GM19193 (cell line): Measurements from ENCODE around the gene ZGLP1.

Experiments used
- POLR2A ChIP-seq: IDR thresholded peaks from 4 replicates; pipeline ENCODE4 v1.6.1; 2011; ENCODE audit not compliant: insufficient read depth, insufficient read length; ENCODE audit errors: extremely low read depth

ZGLP1 gene

DNA sequence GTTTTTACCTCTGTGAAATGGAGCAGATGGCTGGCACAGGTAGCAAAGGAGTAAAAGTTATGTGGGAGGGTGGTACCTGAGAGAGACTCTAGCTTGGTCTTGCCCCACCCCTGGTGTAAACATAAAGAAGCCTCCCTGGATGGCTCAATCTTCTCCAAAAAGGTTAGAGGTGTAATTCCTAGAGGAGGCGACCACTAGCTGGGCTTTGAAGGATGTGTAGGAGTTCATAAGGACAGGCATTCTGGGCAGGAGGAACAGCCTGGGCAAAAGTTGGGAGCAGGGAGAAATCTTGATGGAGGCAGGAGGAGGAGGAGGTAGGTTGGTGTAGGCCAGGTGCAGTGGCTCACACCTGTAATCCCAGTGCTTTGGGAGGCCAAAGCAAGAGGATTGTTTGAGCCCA lies 30.7 kb downstream of the ZGLP1 start:
- TF ChIP-seq POLR2A = no peak

DNA sequence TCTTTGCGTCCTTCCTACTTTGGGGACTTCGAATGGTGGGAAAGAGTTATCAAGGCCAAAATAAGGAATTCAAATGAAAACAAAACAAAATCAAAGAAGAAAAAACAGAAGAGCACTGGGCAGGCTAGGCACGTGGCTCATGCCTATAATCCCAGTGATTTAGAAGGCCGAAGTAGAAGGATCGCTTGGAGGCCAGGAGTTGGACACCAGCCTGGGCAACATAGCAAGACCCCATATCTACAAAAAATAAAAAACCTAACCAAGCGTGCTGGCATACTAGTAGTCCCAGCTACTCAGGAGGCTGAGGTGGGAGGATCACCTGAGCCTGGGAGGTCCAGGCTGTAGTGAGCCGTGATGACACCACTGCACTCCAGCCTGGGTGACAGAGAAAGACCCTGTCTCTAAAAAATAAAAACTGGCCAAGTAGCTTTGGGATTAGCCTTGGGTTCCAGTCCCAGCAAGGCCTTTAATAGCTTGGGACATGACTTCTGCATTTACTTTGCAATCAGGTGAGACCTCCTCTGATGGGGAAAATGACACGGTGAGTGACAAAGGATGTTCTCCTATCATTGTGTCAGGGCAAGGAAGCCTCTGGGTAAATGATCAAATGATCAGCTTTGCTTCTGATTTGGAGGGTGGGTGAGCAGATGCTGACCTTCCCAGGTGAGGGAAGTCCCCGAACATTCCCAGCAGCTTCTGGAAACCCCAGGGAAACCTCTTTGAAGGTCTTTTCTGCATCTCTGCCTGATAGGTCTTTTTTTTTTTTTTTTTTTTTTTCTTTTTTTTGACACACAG lies 31.6 kb downstream of the ZGLP1 start:
- TF ChIP-seq POLR2A = no peak

DNA sequence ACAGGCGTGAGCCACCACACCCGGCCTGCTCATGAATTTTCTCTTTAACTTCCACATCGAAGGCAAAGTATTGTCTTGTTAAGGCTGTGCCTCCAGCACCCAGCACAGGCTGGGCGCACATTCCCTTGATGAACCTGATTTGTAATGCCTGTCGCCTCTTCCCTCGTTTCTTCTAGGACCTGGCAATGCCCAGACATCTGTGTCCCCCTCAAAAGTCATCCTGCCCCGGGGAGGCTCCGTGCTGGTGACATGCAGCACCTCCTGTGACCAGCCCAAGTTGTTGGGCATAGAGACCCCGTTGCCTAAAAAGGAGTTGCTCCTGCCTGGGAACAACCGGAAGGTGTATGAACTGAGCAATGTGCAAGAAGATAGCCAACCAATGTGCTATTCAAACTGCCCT lies 35.0 kb downstream of the ZGLP1 start:
- no peak for TF ChIP-seq POLR2A

DNA sequence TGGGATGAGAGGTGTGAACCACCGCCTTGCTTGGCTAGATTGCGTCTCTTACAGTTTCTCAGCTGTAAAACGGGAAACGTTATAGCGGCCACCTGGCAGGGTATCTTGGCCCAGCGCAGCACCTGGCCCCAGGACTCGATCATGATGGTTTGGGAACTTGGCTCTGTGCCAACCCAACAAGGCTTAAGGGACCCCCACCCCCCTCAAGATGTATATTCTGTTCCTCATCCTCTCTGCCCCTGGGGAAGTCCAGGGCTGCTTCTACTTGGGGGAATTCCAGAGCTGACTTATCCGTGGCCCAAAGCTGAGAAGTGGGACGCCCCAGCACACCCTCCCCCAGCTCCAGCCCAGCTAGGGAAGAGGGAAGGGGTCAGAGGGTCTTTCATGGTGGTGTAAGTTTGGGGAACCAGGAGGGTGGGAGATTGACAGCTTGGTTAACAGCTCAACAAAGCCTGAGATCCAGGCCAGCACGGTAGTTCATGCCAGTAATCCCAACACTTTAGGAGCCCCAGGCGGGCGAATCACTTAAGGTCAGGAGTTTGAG lies 38.0 kb downstream of the ZGLP1 start:
- TF ChIP-seq POLR2A = no peak

DNA sequence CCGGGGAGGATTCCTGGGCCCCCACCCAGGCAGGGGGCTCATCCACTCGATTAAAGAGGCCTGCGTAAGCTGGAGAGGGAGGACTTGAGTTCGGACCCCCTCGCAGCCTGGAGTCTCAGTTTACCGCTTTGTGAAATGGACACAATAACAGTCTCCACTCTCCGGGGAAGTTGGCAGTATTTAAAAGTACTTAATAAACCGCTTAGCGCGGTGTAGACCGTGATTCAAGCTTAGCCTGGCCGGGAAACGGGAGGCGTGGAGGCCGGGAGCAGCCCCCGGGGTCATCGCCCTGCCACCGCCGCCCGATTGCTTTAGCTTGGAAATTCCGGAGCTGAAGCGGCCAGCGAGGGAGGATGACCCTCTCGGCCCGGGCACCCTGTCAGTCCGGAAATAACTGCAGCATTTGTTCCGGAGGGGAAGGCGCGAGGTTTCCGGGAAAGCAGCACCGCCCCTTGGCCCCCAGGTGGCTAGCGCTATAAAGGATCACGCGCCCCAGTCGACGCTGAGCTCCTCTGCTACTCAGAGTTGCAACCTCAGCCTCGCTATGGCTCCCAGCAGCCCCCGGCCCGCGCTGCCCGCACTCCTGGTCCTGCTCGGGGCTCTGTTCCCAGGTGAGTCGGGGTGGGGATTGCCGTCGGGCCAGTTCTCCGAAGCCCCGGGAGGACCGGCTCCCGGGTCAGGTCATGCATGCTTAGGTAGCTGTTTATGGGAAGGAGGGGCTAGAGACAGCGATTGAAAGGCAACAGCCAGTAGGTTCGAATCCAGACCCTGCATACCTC lies 38.8 kb downstream of the ZGLP1 start, which contains the start of gene ICAM1:
TSS of gene ICAM1 (plus strand) at position 505 of the 779 bp plus-strand sequence. CDS start at position 545, 40 bp downstream.
- peak; percentile 99 for TF ChIP-seq POLR2A

DNA sequence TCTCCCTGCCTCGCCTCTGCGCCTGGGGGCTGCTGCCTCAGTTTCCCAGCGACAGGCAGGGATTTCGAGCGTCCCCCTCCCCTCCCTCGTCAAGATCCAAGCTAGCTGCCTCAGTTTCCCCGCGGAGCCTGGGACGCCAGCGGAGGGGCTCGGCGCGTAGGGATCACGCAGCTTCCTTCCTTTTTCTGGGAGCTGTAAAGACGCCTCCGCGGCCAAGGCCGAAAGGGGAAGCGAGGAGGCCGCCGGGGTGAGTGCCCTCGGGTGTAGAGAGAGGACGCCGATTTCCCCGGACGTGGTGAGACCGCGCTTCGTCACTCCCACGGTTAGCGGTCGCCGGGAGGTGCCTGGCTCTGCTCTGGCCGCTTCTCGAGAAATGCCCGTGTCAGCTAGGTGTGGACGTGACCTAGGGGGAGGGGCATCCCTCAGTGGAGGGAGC lies 39.4 kb downstream of the ZGLP1 start:
- no peak for TF ChIP-seq POLR2A

DNA sequence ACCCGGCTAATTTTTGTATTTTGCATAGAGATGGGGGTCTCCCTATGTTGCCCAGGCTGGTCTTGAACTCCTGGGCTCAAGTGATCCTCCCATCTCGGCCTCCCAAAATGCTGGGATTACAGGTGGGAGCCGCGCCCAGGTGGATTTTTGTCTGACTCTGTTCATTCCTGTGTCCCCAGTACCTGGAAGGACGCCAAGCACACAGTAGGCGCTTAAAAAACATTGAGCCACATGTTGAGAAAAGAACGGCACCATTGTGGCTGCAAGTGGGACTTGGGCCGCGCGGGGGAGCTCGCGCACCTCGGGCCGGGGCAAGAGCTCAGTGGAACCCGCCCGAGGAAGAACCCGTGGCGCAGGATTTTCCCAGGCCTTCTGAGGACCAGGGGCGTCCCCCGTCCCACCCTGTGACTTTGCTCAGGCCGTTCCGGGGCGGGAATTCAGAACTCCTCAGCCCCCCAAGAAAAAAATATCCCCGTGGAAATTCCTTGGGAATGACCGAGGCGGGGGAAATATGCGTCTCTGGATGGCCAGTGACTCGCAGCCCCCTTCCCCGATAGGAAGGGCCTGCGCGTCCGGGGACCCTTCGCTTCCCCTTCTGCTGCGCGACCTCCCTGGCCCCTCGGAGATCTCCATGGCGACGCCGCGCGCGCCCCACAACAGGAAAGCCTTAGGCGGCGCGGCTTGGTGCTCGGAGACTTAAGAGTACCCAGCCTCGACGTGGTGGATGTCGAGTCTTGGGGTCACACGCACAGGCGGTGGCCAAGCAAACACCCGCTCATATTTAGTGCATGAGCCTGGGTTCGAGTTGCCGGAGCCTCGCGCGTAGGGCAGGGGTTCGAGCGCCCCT lies 40.1 kb downstream of the ZGLP1 start:
- TF ChIP-seq POLR2A = no peak

DNA sequence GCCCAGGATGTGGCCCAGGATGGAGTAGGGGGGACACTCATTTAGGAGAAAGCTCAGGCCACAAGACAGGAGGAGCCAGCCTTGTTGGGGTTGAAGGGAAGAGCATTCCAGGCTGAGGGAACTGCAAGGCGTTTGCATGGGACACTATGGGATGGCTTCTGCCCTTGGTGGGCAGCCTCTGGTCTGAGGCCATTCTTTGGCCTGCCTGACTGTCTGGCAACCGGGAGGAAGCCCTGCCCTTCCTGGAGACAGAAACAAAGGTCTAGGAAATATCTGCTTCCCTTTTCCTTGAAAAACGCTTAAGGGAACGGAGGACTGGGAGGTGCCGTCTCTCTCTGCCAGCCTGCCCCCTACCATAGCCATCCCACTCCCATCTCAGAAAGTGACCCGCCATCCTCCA lies 41.5 kb downstream of the ZGLP1 start:
- TF ChIP-seq POLR2A = no peak

DNA sequence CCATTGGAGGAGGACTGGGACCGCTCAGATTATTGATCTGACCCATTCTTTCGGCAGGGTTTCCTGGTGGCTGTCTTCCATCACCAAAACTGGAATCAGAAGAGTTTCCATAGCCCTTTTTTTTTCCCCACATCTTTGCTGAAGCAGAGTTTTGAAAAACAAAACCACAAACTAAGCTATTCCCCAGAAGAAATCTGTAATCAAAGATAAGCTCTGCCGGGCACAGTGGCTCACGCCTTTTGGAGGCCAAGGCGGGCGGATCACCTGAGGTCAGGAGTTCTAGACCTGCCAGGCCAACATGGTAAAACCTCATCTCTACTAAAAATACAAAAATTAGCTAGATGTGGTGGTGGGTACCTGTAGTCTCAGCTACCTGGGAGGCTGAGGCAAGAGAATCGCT lies 42.9 kb downstream of the ZGLP1 start:
- no peak for TF ChIP-seq POLR2A

DNA sequence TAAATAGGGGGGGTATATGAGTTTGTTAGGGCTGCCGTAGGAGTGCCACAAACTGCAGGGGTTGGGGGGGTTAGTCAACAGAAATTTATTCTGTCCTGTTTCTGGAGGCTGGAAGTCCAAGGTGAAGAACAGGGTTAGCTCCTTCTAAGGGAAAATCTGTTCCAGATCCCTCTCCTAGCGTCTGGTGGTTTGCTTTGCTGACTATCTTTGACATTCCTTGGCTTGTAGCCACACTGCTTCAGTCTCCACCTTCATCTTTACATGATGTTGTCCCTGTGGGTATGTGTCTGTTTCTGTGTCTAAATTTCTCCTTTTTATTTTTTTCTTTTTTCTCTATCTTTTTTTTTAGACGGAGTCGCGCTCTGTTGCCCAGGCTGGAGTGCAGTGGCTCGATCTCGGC lies 46.8 kb downstream of the ZGLP1 start:
- TF ChIP-seq POLR2A = no peak

DNA sequence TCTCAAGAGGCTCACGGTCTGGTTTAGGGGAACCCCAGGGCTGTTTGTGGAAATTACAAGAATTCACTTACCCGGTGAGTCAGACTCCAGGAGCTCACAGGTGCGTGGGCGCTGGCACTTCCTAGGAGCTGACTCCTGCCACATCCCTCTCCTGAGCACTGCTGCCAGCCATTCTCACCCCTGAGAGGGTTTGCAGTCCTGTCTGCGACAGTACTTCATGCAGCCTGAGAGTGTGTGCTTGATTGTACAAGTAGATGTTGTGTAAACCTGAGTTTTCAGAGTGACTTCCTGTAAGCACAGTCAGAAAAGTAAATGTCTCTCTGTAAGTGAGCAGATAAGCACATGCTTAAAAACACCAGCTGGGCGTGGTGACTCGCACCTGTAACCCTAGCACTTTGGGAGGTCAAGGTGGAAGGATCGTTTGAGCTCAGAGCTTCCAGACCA lies 49.5 kb downstream of the ZGLP1 start:
- TF ChIP-seq POLR2A = no peak

DNA sequence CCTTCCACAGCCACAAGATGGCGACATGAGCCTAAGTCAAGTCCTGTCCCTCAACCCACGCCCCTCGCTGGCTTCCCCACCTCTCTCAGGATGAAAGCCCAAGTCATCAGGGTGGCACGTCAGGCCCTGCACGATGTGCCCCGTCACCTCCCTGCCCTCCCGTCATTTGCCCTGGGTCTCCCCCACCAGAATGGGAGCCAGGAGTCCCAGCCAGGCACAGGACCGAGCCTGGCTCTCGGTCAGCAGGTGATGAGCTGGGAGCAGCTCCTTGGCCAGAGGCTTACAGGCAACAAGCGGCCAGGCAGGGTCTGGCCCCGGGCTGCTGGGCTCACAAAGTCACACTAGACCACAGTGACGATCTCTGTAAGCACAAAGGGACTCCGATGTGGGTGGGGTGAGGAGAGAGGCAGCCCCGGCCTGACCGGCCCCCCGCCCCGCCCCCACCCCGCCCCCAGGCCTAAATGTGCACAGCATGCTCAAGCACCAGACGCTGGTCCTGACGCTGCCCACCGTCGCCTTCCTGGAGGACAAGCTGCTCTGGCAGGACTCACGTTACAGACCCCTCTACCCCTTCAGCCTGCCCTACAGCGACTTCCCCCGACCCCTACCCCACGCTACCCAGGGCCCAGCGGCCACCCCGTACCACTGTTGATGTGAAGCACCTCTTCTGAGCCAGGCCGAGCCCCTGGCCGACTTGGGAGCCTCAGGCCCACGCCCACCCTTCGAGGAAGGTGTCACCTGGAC lies 50.3 kb downstream of the ZGLP1 start:
- TF ChIP-seq POLR2A = no peak

DNA sequence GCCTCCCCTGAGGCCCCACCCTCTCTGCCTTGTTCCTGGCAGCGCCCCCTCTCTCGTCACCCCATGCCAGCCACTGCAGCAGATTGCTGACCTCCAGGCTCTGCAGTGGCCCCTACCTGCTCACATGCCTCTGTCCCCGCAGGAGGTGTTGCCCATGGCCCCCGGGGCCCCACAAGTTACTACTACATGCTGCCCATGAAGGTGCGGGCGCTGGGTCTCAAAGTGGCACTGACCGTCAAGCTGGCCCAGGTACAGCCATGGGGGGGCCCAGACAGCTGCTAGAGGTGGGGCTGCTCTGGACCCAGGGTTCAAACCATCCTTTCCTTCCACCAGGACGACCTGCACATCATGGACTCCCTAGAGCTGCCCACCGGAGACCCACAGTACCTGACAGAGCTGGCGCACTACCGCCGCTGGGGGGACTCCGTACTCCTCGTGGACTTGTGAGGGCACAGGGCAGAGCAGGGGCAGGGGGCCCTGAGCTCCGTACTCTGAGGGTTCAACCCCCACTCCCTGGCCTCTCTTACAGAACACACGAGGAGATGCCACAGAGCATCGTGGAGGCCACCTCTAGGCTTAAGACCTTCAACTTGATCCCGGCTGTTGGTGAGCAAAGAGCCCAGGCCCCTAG lies 51.4 kb downstream of the ZGLP1 start:
- no peak for TF ChIP-seq POLR2A

DNA sequence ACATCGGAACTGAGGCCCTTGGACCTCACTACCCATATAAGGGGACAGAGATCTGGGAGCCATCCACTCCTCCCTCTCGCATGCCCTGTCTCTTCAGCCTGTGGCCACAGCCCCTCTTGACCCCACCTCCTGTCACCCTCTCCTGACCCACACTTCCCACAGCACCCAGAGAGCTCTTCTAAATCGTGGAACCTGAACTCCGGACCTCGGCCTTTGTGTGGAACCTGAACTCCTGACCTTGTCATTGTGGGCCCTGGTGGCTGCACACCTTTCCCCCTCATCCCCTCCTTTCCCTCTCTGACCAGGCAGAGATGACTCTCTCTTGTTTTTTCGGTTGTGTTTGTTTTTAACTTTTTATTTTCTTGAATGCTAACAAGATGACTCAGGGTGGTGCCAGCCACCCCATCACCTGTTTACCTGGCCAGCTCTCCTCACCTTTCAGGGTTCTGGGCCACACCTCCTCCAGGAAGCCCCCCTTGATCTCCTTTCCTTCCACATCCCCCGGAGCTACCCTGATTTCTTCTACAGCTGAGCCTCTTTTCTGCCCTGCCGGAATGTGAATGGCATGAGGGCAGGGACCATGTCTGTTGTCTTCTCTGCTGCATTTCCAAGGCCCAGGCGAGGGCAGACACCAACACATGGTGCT lies 52.5 kb downstream of the ZGLP1 start:
- no peak for TF ChIP-seq POLR2A

DNA sequence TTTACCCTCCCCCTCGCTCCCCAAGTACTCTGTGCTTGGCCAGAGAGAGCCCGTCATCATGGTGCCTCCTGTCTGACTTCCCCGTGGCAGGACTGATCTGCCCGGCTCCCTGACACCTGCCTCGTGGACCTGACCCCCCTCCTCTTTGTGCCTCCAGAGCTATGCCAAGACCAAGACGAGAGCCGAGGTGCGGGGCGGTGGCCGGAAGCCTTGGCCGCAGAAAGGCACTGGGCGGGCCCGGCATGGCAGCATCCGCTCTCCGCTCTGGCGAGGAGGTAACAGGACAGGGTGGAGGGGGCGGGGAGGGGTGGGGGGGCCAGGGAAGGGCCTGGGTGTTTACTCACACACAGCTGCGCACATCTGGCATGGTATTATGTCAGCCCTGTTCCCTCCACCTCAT lies 53.1 kb downstream of the ZGLP1 start:
- TF ChIP-seq POLR2A = no peak
